H1 (cell line): ENCODE results near the gene UVRAG. TPM values are rescaled to one million over a fixed set of nuclear protein-coding genes. Genes with fewer than 3 reads are reported as not detected.

Experiments used
- CHD7 ChIP-seq: fragments of 300-600 bp; sonication (generic); IDR thresholded peaks from 2 replicates; pipeline ENCODE4 v1.7.1; 2012; ENCODE audit warnings: low read length, moderate library complexity, mild to moderate bottlenecking, inconsistent platforms; ENCODE audit not compliant: insufficient replicate concordance
- EP300 ChIP-seq, 2 experiments: IDR thresholded peaks; 1 replicate in 1 of 2; 2 replicates in 1 of 2; pipeline ENCODE4 v1.6.1; 2011 to 2012; ENCODE audit warnings: low read depth in 2 of 2, low read length in 2 of 2, mild to moderate bottlenecking in 2 of 2, borderline replicate concordance in 1 of 2, inconsistent platforms in 1 of 2, moderate library complexity in 1 of 2
- EZH2 ChIP-seq: fragments of 200-600 bp; sonication (generic); IDR thresholded peaks from 2 replicates; pipeline ENCODE4 v1.7.1; 2012; ENCODE audit warnings: low read depth, mild to moderate bottlenecking, moderate library complexity, low read length, inconsistent platforms; ENCODE audit not compliant: severe bottlenecking
- polyA plus RNA-seq, 7 experiments: library from polyadenylated mRNA; depleted of rRNA in 3 of 7; stranded (reverse) in 5 of 7; unstranded in 2 of 7; fragments of >200 nt in 5 of 7; fragments of 200-250 nt in 2 of 7; gene quantifications; 1 replicate in 5 of 7; 2 replicates in 1 of 7; 4 replicates in 1 of 7; pipeline versions ENCODE4 v1.2.1 to v1.2.3, GENCODE V29; 2011 to 2013; ENCODE audit warnings: missing spikeins in 2 of 7, mixed read lengths in 2 of 7
- total RNA-seq: library from RNA; stranded (reverse); fragmentation: NEBNext Ultra II Directional; extraction: Animal tissue kit (Norgen Biotek cat#: 25700); gene quantifications from 2 replicates; pipeline ENCODE4 v1.2.1, GENCODE V29; 2021

Gene UVRAG
- total and polyA plus RNA-seq, 2 of the 8 experiments (the other 6 are each of a cell fraction or from before 2014, with no cell fraction given), result 5.5 to 14.7 TPM

DNA sequence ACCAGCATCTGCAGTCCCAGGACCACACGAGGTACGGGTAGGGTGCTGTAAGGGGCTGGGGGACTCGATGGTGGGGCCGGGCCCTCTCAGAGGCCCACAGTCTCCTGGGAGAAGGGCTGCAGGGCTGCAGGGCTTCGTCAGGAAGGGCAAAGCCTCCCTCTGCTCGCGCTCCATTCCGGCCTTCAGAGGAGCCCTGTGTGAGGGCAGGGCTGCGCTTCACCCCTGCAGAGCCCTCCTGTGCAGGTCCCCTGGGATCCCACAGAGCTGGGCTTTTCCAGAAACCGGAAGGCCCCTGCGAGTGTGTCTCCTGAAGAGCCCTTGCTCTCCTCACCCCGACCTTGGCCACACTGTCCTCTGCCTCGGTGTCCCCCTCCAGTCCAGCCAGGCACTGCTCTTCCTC, 364.1 kb downstream of the UVRAG start (continued):
- TF ChIP-seq CHD7, result no peak
- TF ChIP-seq EZH2, result no peak
- TF ChIP-seq EP300 (IDR thresholded peaks at IDR 0.05; ENCODE audit: borderline replicate concordance in 1 of 2, low read depth in 2 of 2, low read length in 2 of 2), result no peak
